Astrocyte of the hippocampus (primary cell): ENCODE measurements around the gene NHSL2.
A peak's percentile ranks its signal among the peaks of the same experiment; 100 is the strongest.

Experiments
- DNase-seq: peaks from one replicate; pipeline ENCODE4 v3.0.0; 2011; ENCODE audit warnings: low read depth, low spot score

The NHSL2 gene

DNA sequence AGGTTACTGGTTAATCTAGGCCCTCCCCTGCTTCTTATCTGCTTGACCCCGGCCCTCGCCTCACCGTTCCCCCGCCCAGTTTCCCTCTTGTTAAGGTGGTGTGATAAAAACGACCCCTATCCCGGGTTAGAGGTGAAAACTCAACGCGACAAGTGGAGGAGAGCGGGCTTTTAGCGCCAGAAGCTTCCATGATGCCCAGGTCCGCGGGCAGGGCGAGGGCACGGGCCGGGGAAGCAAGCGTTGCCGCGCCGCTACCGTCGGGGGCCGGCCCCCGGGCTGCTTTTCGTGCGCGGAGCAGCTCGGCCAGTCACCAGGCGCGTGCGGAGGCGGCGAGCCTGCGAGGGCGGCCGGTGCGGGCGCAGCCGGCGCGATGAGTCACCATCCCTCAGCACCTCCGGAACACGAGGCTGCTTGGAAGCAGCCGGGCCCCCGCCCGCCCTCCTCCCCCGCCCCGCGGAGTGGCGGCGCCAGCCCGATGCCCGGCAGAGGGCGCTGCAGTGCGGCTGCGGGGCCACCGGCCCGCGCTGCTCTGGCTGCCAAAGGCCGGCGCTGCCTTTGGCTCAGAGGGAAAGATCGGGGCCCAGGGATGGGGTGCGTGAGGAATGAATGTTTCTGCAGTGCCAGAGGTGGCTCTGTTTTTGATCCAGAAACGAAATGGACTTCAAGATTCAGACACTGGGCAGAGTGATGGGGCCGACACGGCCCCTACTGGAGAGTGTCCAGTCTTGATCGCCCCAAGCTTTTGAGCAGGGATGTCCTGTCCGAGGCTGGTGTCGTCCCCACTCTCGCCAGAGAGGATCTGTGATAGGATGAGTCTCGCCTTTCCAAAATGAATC lies 107.8 kb downstream of the NHSL2 start:
- peak; percentile 94 for DNase-seq

GRCh38 chrX:72019487-72019886 lies 108.8 kb downstream of the NHSL2 start:
- no peak for DNase-seq

DNA sequence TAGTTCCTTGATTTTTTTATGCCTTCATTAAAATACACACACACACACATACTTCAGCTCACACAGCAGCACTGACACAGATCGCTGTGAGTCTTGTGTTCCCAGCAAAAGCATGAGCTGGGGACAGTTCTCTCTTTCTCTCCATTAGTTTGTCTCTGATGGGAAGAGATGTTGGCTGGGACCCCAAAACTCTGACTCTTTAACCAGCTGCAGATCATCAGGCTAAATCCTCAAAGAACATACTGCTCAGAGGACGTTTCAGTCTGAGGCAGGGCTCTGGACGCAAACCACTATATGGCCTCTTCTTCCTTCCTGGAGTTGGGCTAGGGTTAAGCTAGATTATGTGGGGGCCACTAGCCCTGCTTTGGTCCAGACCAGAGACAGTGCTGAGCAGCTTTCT lies 109.6 kb downstream of the NHSL2 start:
- no peak for DNase-seq

GRCh38 chrX:72020788-72021187 lies 110.1 kb downstream of the NHSL2 start:
- no peak for DNase-seq

- no peak for DNase-seq
These were observed 111.3 kb downstream of the NHSL2 start for GRCh38 chrX:72021975-72022374.

- no peak for DNase-seq
These were observed 112.4 kb downstream of the NHSL2 start for GRCh38 chrX:72023071-72023470.

DNA sequence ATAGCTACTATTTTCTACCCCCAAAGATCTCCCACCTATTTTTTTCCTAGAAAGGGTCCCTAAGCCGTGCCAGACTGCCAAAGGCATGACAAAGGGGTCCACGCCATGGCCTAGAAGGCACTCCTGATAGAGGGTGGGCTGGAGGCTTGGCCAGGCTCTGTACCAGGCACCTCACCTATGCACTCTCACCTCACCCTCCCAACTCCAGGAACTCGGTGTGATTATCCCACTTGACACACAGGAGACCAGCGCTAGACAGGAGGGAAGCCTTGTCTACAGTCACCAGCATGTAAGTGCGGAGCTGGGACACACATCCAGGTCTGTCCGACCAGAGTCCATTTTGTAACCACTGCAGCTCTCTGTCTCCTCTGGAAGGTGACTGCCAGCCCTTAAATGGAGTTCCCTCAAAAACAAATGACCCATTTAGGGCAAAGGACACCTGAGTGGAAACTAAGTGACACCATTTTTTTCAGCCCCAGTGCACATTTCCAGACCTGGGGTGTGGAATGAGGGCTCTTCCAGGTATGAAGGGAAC lies 114.7 kb downstream of the NHSL2 start:
- no peak for DNase-seq

DNA sequence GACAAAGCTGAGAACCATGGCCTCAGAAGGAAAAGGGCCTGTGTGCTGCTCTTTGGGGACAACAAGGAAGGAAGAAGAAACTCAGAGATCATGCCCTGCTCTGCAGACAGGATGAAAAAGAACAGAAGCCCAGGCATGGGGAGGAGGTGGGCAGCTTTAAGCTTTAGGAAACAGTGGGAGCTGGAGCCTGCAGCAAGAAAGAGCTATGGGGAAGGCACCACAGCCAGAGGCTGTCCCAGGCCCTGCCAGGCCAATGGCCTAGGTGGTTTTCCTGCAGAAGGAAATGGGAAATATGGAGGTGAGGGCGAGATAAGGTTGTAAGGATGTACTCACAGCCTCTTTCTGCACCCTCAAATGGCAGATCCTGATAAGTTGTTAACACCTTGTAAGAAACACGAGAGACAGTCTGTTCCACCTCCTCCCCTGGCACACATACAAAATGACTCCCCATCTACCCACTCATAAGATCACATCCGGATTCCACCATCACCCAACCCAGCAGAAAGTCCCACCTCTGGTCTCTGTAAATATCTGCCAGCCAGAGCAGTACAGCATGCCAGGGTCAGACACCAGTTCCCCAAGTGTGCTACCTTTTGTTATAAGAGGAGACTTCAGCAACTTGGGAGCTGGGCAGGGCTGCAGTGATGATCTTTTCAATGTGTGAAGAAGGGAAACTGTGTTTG lies 115.8 kb downstream of the NHSL2 start:
- DNase-seq = no peak

DNA sequence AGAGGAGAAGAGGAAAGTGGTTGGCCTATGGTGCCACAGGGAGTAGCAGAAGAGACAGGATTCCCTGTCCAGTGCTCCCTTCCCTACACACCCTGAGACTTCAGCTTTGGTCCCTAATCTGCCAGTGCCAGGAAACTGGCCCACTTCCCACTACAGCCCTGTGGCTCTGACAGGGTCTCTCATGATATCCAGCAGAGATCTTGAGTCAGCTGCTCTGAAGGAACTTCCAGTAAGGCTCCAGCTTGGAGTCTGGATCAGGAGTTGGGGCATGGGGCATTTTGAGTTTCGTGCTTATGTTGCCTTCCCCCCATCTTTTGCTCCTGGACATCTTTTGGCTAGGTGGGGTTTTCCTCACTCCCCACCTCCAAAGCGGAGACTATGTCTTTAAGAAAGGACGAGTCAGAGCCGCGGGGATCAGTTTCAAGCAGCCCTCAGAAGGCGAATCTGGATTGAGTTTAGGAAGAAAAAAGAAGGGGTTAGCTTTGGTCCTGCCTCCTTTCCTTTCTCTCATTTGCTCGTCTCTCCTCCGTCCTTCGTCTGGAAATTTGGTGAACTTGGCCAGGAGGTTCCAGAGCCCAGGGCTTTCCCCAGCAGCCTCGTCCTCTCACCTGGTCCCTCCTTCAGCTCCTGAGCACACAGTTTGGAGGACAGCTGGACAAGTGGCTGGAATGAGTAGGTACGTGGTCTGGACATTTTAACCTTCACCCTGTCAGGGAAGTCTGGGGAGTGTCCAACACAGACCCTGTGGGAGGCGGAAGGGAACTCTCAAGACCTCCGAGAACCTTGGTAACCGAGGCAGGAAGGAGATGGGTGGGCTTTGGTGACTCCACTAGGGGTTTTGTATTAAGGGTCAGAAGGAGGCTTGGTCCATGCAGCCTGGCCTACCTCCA lies 116.6 kb downstream of the NHSL2 start:
- no peak for DNase-seq

- no peak for DNase-seq
These were observed 117.3 kb downstream of the NHSL2 start for GRCh38 chrX:72027914-72028307.

DNA sequence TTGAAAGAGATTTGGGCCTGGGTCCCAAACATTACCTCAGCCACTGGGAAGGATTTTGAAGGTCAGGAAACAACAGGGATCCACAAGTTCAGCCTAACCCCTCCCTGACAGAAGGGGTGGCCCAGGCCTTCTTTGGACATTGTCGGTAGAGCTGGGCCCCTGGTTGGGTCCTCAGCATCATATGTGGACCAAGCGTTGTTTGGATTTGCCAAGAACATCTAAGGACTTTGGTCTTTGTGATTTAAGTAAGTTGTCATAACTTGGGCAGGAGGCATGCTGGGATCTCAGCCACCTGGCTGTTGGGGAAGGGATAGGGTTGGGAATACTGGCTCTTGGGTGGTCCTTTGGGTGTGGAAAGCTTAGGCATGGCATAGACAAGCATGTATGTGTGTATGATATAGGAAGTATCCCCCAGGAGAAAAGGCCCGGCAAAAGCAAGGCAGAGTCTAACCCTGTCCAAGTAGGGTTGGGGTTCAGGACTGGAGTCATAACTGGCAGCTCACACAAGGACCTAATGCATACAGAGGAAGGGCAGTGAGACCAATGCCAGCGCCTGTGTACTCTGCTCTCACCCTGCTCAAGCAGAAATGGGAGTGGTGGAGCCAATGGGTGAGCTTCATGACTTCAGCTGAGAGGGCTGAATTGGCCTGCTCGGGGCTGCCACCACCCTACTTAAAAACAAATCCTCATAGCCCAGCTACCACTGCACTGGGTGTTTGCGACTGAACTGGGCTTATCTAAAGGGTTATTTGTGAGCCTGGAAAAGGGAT lies 118.2 kb downstream of the NHSL2 start:
- no peak for DNase-seq

DNA sequence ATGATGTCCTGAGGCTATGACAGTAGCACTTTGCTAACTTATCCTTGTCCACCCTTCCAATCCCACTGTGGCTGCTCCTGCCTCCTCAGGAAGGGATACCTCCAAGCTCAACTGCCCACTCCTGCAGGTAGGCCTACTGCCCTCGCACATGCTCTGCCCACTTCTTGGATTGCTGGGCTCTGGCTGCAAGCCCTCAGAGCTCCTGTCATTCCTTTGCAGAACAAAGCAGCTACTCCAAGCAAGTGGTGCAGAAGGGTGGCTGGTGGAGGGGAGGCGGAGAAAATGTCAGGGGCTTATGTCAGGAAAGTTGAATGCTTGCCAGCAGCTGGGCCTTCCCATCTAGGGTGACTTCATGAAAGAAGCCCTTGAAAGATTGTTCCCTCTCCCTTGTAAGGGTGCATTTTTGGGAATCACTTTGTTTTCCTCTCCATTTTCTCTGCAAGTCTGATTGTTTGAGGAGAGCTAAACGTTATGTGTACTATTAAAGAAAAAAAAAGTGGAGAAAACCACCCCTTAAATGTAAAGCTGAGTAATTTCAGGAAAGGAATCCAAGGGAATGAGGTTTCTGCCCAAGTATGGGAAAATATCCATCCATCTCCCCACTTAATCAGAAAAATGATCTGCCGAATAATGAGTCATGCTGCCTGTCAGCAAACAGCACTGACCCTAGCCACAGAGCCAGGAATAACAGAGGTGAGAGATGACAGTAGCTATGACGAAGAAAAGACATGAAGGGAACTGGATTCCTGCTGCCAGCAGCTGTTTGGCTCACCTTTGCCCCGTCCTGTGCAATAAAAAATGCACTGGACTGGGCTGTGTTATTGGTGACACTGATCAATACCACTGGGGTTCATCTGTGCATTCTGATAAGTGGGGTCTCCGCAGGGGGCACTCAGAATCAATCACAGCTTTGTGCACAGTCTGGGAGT lies 119.1 kb downstream of the NHSL2 start:
- DNase-seq = peak; percentile 74

DNA sequence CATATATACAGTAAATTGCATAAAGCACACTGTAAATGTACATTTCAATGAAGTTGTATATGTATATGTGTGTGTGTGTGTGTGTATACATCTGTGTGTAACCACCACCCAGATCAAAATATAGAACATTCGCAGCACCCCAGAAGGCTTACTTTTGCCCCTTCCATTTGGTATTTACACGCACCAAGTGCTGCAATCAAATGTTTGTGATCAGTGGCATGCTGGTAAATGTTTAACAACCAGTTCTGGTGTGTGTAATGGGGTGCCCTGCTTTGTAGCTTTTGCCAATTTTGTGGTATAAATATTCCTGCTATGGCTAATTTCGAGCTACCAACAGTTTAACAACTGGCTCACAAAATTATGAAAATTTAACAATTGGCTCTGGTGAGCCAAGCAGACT lies 119.8 kb downstream of the NHSL2 start:
- DNase-seq = no peak

DNA sequence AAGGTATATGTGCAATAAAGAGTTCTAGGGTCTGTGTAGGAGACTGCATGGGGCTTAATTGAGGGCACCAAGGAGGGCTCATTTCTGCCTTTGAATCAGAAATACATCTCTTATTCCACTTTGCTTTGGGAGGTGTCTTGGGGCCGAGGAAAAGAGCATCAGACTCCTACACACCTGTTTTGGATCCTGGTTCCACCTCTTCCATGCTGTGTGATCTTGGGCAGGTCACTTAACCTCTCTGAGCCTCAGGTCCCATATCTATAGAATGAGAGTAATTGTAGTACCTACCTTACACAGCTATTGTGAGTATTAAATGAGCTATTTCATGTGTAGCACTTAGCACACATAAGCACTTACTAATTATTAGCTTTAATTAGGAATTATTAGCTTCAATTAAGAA lies 120.5 kb downstream of the NHSL2 start:
- DNase-seq = no peak

DNA sequence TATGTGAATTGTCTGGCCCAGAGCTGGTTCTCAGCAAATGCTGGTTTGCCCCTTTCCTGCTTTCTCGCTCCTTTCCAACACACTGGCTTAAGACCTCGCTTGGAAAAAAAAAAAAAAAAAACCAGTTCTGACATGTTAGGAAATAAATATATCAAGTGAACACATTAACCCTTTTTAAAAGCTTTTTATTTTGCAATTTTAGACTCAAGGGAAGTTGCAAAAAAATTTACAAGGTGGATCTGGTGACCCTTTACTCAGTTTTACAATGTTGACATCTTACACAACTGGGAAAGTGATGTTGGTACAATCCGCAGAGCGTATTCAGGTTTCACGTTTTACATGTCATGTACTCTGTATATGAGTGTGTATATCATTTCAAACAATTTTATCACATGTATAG lies 121.0 kb downstream of the NHSL2 start:
- no peak for DNase-seq

GRCh38 chrX:72037601-72038000 lies 127.0 kb downstream of the NHSL2 start:
- no peak for DNase-seq

DNA sequence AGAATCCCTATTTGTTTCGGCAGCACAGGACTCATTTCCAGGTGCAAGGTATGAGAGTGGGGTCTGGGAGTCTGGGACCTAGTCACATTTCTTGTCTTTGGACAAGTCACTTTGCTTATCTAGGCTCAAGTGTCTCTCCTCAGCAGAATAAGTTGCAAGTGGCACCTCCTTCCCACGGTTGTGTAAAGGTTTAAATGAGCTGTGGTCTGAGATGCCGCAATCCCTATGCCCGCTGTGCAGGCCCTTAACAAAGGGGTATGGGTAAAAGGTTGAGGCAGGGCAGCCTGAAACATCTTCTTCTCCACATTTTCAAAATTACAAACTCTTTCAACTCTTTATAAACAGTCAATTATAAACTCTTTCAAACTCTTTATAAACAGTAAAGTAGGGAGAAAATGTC lies 127.4 kb downstream of the NHSL2 start:
- DNase-seq = no peak

- no peak for DNase-seq
These were observed 128.2 kb downstream of the NHSL2 start for GRCh38 chrX:72038868-72039267.

DNA sequence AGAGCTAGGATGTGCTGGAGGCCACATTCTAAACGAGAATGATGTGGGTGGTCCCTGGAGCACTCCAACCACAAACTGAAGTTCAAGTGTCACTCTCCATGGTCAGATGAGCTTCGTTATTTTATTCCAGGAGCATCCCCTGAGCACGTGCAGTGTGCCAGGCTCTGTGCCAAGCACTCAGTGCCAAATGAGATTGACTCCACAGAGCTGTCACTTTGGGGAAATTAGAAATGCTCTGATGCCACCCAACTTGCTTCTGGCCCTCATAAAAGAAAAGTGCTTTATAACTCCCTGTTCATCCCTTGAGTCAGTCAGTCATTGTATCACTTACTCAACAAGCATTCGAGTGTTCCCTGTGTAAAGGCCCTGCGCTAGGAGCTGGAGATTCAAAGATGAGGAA lies 129.9 kb downstream of the NHSL2 start:
- no peak for DNase-seq

DNA sequence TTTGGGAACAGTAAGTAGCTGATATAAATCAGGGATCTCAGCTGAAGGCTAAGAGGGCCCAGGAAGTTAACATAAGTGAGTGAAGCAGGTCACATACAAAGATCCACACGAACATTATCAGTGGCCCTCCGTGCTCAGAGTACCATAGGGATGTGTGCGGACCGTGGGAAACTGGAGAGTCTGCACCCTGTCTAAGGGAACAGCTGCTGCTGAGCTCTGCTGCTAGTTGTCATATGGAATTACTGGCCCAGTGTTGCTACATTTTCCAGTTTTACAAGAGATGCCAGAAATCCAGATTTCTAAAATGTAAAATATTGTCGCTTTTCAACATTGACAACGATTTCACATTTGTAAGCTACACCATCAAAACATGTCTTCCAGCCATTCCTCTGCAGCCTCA lies 130.5 kb downstream of the NHSL2 start:
- DNase-seq = no peak
